Spleen (tissue), 11 donors: ENCODE data around the gene PRR29. TPM values are rescaled to one million over a fixed set of nuclear protein-coding genes. Genes with fewer than 3 reads are reported as not detected.

Source experiments
- DNase-seq: peaks from one replicate; pipeline ENCODE4 v3.0.0-alpha.2; 2020
- H3K27ac ChIP-seq, 8 donors: fragments of 200-600 bp; sonication (generic) in 7 of 8; 1 replicate in 4 of 8; 2 replicates in 4 of 8; pipeline versions ENCODE4 v1.5.0 to v1.8.0; 2016 to 2021; ENCODE audit warnings: inconsistent platforms in 4 of 8, mild to moderate bottlenecking in 4 of 8, moderate library complexity in 1 of 8
- H3K27me3 ChIP-seq, 7 donors: fragments of 200-600 bp; sonication (generic) in 6 of 7; replicated peaks in 1 of 7; 1 replicate in 4 of 7; 2 replicates in 3 of 7; pipeline versions ENCODE4 v1.5.0 to v1.8.0; 2016 to 2021; ENCODE audit warnings: inconsistent platforms in 3 of 7, mild to moderate bottlenecking in 1 of 7
- H3K36me3 ChIP-seq, 6 donors: fragments of 200-600 bp; sonication (generic) in 5 of 6; 1 replicate in 4 of 6; 2 replicates in 2 of 6; pipeline versions ENCODE4 v1.5.0 to v1.8.0; 2016 to 2021; ENCODE audit warnings: inconsistent platforms in 2 of 6
- H3K4me1 ChIP-seq, 6 donors: fragments of 200-600 bp; sonication (generic) in 5 of 6; 1 replicate in 3 of 6; 2 replicates in 3 of 6; pipeline versions ENCODE4 v1.5.0 to v1.8.0; 2016 to 2021; ENCODE audit warnings: inconsistent platforms in 3 of 6
- H3K4me3 ChIP-seq, 8 donors: fragments of 200-600 bp; sonication (generic) in 7 of 8; 1 replicate in 4 of 8; 2 replicates in 4 of 8; pipeline versions ENCODE4 v1.5.0 to v1.8.0; 2016 to 2021; ENCODE audit warnings: inconsistent platforms in 4 of 8, mild to moderate bottlenecking in 4 of 8, moderate library complexity in 2 of 8
- H3K9me3 ChIP-seq, 8 donors: fragments of 200-600 bp; sonication (generic) in 7 of 8; 1 replicate in 4 of 8; 2 replicates in 4 of 8; pipeline versions ENCODE4 v1.5.0 to v1.8.0; 2016 to 2021; ENCODE audit warnings: inconsistent platforms in 4 of 8
- POLR2A ChIP-seq, 3 donors: fragments of 450-650 bp; IDR thresholded peaks; one replicate each; pipeline ENCODE4 v1.5.1; 2017; ENCODE audit warnings: antibody characterized with exemption in 3 of 3, mild to moderate bottlenecking in 1 of 3
- POLR2AphosphoS5 ChIP-seq, 3 donors: sonication (generic); formaldehyde crosslinking; IDR thresholded peaks; one replicate each; pipeline ENCODE4 v1.5.1; 2017; ENCODE audit warnings: antibody characterized with exemption in 3 of 3
- WGBS, 5 donors: extraction: QIAGEN DNeasy Blood & Tissue Kit in 3 of 5; methylation state at CpG; one replicate each; pipeline versions ENCODE4 v1.1.5 to v1.1.7; 2013 to 2018; 5-methylcytosine and 5-hydroxymethylcytosine counted together
- intact Hi-C: fragments of 100-400 bp; cut with DNase I; formaldehyde crosslinking; loops from one replicate; pipeline ENCODE4 v1.15.0; 2023; ENCODE audit warnings: low total_unique reads
- polyA plus RNA-seq, 3 donors: library from polyadenylated mRNA; stranded (reverse); fragments of 200-250 nt; gene quantifications; one replicate each; pipeline ENCODE4 v1.2.1, GENCODE V29; 2013
- total RNA-seq, 7 donors: library from RNA; depleted of rRNA in 3 of 7; stranded (reverse); fragments of >200 nt in 3 of 7; fragmentation: NEBNext Ultra II Directional in 4 of 7; extraction: Animal tissue kit (Norgen Biotek cat#: 25700) in 4 of 7; gene quantifications; one replicate each; pipeline versions ENCODE4 v1.1.0 to v1.2.1, GENCODE V29; 2016 to 2021
- TF ChIP-seq, protein P1 (sequence below), 11 experiments: fragments of 200-600 bp in 7 of 11; fragments of 450-650 bp in 4 of 11; sonication (generic) in 4 of 11; IDR thresholded peaks in 8 of 11; conservative IDR thresholded peaks in 3 of 11; 1 replicate in 7 of 11; 2 replicates in 4 of 11; pipeline versions ENCODE4 v1.4.0 to v1.8.0; 2016 to 2021; ENCODE audit warnings: antibody characterized with exemption in 11 of 11, inconsistent platforms in 4 of 11, mild to moderate bottlenecking in 1 of 11
- donor health status: healthy with polysubstance abuse.
- donor health status: DM: no; HTN: no; CAD: no; lungs with moderate emphysema.
- donor health status: DM: no; HTN: no; CAD: no.
- donor health status: Bipolar disorder and iron deficiency.
- donor health status: healthy.
- donor health status: DM: no; HTN: no; CAD: no.
- donor health status: DM: yes; HTN: yes; CAD: no.

PRR29 gene
- total and polyA plus RNA-seq, 10 donors = 0.65 to 9.1 (median 3.4) TPM

GRCh38 chr17:63962298-63962744 lies 35.8 kb upstream of the PRR29 start:
- no peak for DNase-seq
- H3K36me3 ChIP-seq = no peaks in the 10 kb centered on the region
- H3K4me3 ChIP-seq = no peak overlapping the region
- H3K27ac ChIP-seq = peak overlapping the region in 7 of 8 donors; percentile 70 to 92 (median 79)
- H3K4me1 ChIP-seq = peaks cover 8 to 55% (median 27%) of the 10 kb centered on the region in 6 donors
- 71 to 85% (median 74%) methylated on average over 10 of the region's 10 CpGs for WGBS, 5 donors
- H3K27me3 ChIP-seq = no peaks in the 10 kb centered on the region
- intact Hi-C loops = no loop called here
- H3K9me3 ChIP-seq = no peaks in the 10 kb centered on the region
- TF ChIP-seq, protein P1, sequence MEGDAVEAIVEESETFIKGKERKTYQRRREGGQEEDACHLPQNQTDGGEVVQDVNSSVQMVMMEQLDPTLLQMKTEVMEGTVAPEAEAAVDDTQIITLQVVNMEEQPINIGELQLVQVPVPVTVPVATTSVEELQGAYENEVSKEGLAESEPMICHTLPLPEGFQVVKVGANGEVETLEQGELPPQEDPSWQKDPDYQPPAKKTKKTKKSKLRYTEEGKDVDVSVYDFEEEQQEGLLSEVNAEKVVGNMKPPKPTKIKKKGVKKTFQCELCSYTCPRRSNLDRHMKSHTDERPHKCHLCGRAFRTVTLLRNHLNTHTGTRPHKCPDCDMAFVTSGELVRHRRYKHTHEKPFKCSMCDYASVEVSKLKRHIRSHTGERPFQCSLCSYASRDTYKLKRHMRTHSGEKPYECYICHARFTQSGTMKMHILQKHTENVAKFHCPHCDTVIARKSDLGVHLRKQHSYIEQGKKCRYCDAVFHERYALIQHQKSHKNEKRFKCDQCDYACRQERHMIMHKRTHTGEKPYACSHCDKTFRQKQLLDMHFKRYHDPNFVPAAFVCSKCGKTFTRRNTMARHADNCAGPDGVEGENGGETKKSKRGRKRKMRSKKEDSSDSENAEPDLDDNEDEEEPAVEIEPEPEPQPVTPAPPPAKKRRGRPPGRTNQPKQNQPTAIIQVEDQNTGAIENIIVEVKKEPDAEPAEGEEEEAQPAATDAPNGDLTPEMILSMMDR (IDR thresholded peaks at IDR 0.05 in 8 of 11, conservative IDR thresholded peaks at IDR 0.05 in 3 of 11) = no peak
- no peak for TF ChIP-seq POLR2A (IDR thresholded peaks at IDR 0.05)
- TF ChIP-seq POLR2AphosphoS5 (IDR thresholded peaks at IDR 0.05) = no peak

GRCh38 chr17:63963123-63963522 lies 35.0 kb upstream of the PRR29 start:
- Histone ChIP-seq H3K27ac (peak overlapping the region in 7 of 8 donors; percentile 61 to 92 (median 79)), H3K36me3 (no peaks in the 10 kb centered on the region), H3K9me3 (no peaks in the 10 kb centered on the region), H3K27me3 (no peaks in the 10 kb centered on the region), H3K4me3 (no peak overlapping the region), H3K4me1 (peaks cover 8 to 57% (median 27%) of the 10 kb centered on the region in 6 donors)
- 59 to 74% (median 67%) methylated on average over 4 of the region's 4 CpGs for WGBS, 5 donors
- no peak for DNase-seq
- TF ChIP-seq, protein P1 (IDR thresholded peaks at IDR 0.05 in 8 of 11, conservative IDR thresholded peaks at IDR 0.05 in 3 of 11) = peak in 1 of 11 experiments; percentile 7
- no peak for TF ChIP-seq POLR2A (IDR thresholded peaks at IDR 0.05)
- peak in 2 of 3 donors; percentile 59 to 64 for TF ChIP-seq POLR2AphosphoS5 (IDR thresholded peaks at IDR 0.05)
- intact Hi-C loops = no loop called here

DNA sequence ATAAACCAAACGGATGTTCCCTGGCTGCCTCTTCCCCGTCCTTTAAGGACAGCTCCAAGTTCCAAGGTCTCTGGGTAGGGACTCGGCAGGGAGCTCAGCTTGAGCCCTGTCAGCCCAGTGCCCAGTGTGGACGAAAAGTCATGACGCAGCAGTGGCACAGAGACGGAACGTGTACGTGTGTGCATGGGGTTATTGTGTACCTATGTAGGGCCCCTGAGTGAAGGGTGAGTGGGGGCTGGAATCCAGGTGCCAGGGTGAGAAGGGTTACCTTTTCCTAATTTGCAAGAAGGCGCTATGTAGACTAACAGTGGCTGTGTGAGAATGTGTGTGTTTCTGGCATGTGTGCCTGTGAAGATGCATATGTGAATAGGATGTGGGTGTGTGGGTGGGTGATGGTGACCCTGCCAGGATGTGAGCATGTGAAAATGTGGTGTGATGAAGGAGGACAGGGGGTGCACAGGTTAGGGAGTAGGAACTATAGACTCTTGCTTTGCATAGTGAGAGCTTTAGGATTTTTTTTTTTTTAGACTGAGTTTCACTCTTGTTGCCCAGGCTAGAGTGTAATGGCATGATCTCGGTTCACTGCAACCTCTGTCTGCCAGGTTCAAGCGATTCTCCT lies 31.4 kb upstream of the PRR29 start:
- H3K27ac ChIP-seq = peak overlapping the region in 2 of 8 donors; percentile 10 to 13
- H3K27me3 ChIP-seq = no peaks in the 10 kb centered on the region
- peak in 1 of 3 donors; percentile 20 for TF ChIP-seq POLR2AphosphoS5 (IDR thresholded peaks at IDR 0.05)
- TF ChIP-seq, protein P1 (IDR thresholded peaks at IDR 0.05 in 8 of 11, conservative IDR thresholded peaks at IDR 0.05 in 3 of 11) = no peak
- H3K4me3 ChIP-seq = no peak overlapping the region
- WGBS, 5 donors = 78 to 94% (median 84%) methylated on average over 10 to 11 of the region's 11 CpGs
- peaks cover 8 to 39% (median 22%) of the 10 kb centered on the region in 6 donors for H3K4me1 ChIP-seq
- no peak for DNase-seq
- H3K9me3 ChIP-seq = no peaks in the 10 kb centered on the region
- no peaks in the 10 kb centered on the region for H3K36me3 ChIP-seq
- intact Hi-C loops = no loop called here

GRCh38 chr17:63967953-63968352 lies 30.2 kb upstream of the PRR29 start:
- intact Hi-C loops = no loop called here

More at GRCh38 chr17:63967953-63968352, 30.2 kb upstream of the PRR29 start:
- H3K4me1 ChIP-seq = peaks cover 0 to 27% (median 13%) of the 10 kb centered on the region in 6 donors
- no peak for DNase-seq
- H3K9me3 ChIP-seq = no peaks in the 10 kb centered on the region
- no peak overlapping the region for H3K27ac ChIP-seq
- no peak overlapping the region for H3K4me3 ChIP-seq
- 84 to 94% (median 89%) methylated on average over 19 of the region's 19 CpGs for WGBS, 5 donors
- no peaks in the 10 kb centered on the region for H3K36me3 ChIP-seq
- no peaks in the 10 kb centered on the region for H3K27me3 ChIP-seq
- no peak for TF ChIP-seq POLR2A (IDR thresholded peaks at IDR 0.05)
